Measurements from ENCODE around the gene MRPL20.
"Not testable (repeated sequence)": the region's sequence is repeated elsewhere in the genome, so short reads cannot be mapped to it uniquely, and the experiment has no call there.

MRPL20 gene

GRCh38 chr1:1397839-1398523 lies 9.1 kb downstream of the MRPL20 start:
- H3K4me3 ChIP-seq (ENCODE audit: low read length): peak overlapping the region; percentile 95
- DNase-seq (ENCODE audit: low read depth, low spot score): no peak

- DNase-seq (ENCODE audit: low read depth, low spot score): no peak
- no peak overlapping the region for H3K4me3 ChIP-seq (ENCODE audit: low read length)
Measured at GRCh38 chr1:1395166-1395565, 11.9 kb downstream of the MRPL20 start.

GRCh38 chr1:1394116-1394515 lies 13.0 kb downstream of the MRPL20 start:
- H3K4me3 ChIP-seq (ENCODE audit: low read length): no peak overlapping the region
- DNase-seq (ENCODE audit: low read depth, low spot score): no peak

- no peak overlapping the region for H3K4me3 ChIP-seq (ENCODE audit: low read length)
- DNase-seq (ENCODE audit: low read depth, low spot score): no peak
Measured at GRCh38 chr1:1393428-1393827, 13.7 kb downstream of the MRPL20 start.

- no peak for DNase-seq (ENCODE audit: low read depth, low spot score)
- H3K4me3 ChIP-seq (ENCODE audit: low read length): no peak overlapping the region
Measured at GRCh38 chr1:1393014-1393413, 14.1 kb downstream of the MRPL20 start.

- no peak overlapping the region for H3K4me3 ChIP-seq (ENCODE audit: low read length)
- no peak for DNase-seq (ENCODE audit: low read depth, low spot score)
Measured at GRCh38 chr1:1391225-1391624, 15.9 kb downstream of the MRPL20 start.

GRCh38 chr1:1390675-1391074 lies 16.4 kb downstream of the MRPL20 start:
- DNase-seq (ENCODE audit: low read depth, low spot score): no peak
- no peak overlapping the region for H3K4me3 ChIP-seq (ENCODE audit: low read length)

- H3K4me3 ChIP-seq (ENCODE audit: low read length): no peak overlapping the region
- DNase-seq (ENCODE audit: low read depth, low spot score): no peak
Measured at GRCh38 chr1:1388078-1388472, 19.0 kb downstream of the MRPL20 start.

- H3K4me3 ChIP-seq (ENCODE audit: low read length): no peak overlapping the region
- no peak for DNase-seq (ENCODE audit: low read depth, low spot score)
Measured at GRCh38 chr1:1387098-1388077, 19.7 kb downstream of the MRPL20 start.

- H3K4me3 ChIP-seq (ENCODE audit: low read length): no peak overlapping the region
- no peak for DNase-seq (ENCODE audit: low read depth, low spot score)
Measured at GRCh38 chr1:1385931-1386330, 21.2 kb downstream of the MRPL20 start.

GRCh38 chr1:1385339-1385738 lies 21.8 kb downstream of the MRPL20 start:
- DNase-seq (ENCODE audit: low read depth, low spot score); H3K4me3 ChIP-seq (ENCODE audit: low read length): not testable (repeated sequence)

- no peak overlapping the region for H3K4me3 ChIP-seq (ENCODE audit: low read length)
Measured at GRCh38 chr1:1381294-1381693, 25.8 kb downstream of the MRPL20 start.

GRCh38 chr1:1380860-1381259 lies 26.2 kb downstream of the MRPL20 start:
- no peak overlapping the region for H3K4me3 ChIP-seq (ENCODE audit: low read length)
- DNase-seq (ENCODE audit: low read depth, low spot score): no peak

More at GRCh38 chr1:1381294-1381693, 25.8 kb downstream of the MRPL20 start:
- no peak for DNase-seq (ENCODE audit: low read depth, low spot score)

GRCh38 chr1:1377540-1378205 lies 29.4 kb downstream of the MRPL20 start:
- DNase-seq (ENCODE audit: low read depth, low spot score): no peak
- no peak overlapping the region for H3K4me3 ChIP-seq (ENCODE audit: low read length)

- H3K4me3 ChIP-seq (ENCODE audit: low read length): peak overlapping the region; percentile 80
- no peak for DNase-seq (ENCODE audit: low read depth, low spot score)
Measured at GRCh38 chr1:1376551-1377226, 30.4 kb downstream of the MRPL20 start.

- peak within 1 kb of the TSS; percentile 80 for H3K4me3 ChIP-seq (ENCODE audit: low read length)
- DNase-seq (ENCODE audit: low read depth, low spot score): peak; percentile 99
Measured at GRCh38 chr1:1374929-1375662, 32.0 kb downstream of the MRPL20 start, which contains the start of gene AURKAIP1. Gene AURKAIP1, minus strand, starts transcription at chr1:1375207. Its CDS starts 451 bp downstream, at chr1:1374756.

GRCh38 chr1:1374589-1374928 lies 32.5 kb downstream of the MRPL20 start:
- no peak for DNase-seq (ENCODE audit: low read depth, low spot score)

GRCh38 chr1:1373815-1374588 lies 33.1 kb downstream of the MRPL20 start:
- no peak for DNase-seq (ENCODE audit: low read depth, low spot score)
- H3K4me3 ChIP-seq (ENCODE audit: low read length): peak overlapping the region; percentile 80

More at GRCh38 chr1:1374589-1374928, 32.5 kb downstream of the MRPL20 start:
- peak overlapping the region; percentile 80 for H3K4me3 ChIP-seq (ENCODE audit: low read length)

Measured in Jurkat, Clone E6-1 (cell line).